ENCODE data around the gene TFAP2D. TPM values are rescaled to one million over a fixed set of nuclear protein-coding genes. Genes with fewer than 3 reads are reported as not detected.

TFAP2D gene
- total RNA-seq, 1 donor from 2014 or later, result not detected

DNA sequence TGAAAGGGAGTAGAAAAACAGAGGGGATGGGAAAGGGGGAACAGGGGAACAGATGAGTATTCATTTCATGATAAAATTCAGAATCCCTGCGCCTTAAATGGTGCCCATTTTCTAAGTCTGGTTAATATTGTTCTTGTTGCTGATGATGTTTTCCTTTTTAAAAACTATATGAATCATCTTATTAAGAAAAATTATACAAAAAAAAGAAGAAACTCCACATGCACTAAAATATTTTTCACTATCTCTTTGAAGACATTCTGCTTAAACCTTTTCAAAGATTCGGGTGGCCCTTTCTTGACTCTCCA lies 104.3 kb downstream of the TFAP2D start:
- H3K9me3 Mint-ChIP-seq, result no peaks in the 10 kb centered on the region
- H3K27me3 Mint-ChIP-seq, result peaks cover 73% of the 10 kb centered on the region
- no peak for DNase-seq
- H3K36me3 Mint-ChIP-seq (ENCODE audit: low read depth), result no peaks in the 10 kb centered on the region
- peaks cover 15% of the 10 kb centered on the region for H3K4me1 Mint-ChIP-seq
- no peak overlapping the region for H3K4me3 Mint-ChIP-seq
- H3K27ac Mint-ChIP-seq, result no peak overlapping the region
- intact Hi-C loops (cut with micrococcal nuclease), result loop anchor here (2.0 to 10.0 kb wide), 5 partner anchors 105 to 1141 kb away; partner anchors contain the start of gene TFAP2D

DNA sequence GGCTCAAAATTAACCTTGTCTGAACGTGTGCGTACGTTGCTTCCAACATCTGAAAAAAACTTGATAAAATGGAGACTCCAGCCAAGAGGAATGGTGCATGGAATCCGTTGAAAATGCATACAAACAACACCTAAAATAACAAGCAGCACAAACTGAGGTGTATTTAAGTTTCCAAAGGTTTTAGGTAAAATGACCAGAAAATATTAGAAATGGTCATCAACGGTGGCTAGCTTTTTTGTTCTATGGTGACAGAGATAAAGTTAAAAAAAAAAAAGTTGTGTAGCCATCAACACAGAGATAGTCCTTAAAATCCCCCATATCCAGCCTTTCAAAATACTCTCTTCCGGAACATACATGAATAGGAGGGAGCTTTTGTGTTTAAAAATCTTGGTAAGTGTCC lies 104.7 kb downstream of the TFAP2D start:
- H3K27me3 Mint-ChIP-seq, result peaks cover 77% of the 10 kb centered on the region
- no peak overlapping the region for H3K27ac Mint-ChIP-seq
- no peak for DNase-seq
- H3K36me3 Mint-ChIP-seq (ENCODE audit: low read depth), result no peaks in the 10 kb centered on the region
- intact Hi-C loops (cut with micrococcal nuclease), result loop anchor here (10.0 kb wide), 1 partner anchor 1037 kb away; no protein-coding TSS in a partner anchor
- no peaks in the 10 kb centered on the region for H3K9me3 Mint-ChIP-seq
- H3K4me1 Mint-ChIP-seq, result peaks cover 15% of the 10 kb centered on the region
- H3K4me3 Mint-ChIP-seq, result no peak overlapping the region

DNA sequence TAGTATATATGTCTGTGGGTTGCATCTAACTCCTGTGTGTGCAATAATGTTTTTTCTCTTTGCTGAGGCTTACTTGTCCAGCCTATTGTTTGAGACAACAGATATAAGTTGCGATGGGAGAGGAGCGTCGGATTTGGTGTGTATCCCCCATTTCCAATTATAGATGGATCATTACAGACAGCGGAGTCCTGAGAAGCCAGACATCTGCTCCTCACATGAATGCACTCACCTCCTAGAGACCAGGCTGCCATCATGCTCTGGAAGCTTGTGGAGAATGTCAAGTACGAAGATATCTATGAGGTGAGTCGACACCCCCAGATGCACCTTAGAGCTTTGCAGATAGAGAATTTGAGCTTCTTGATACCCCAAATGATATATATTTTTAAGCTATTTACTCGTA lies 105.3 kb downstream of the TFAP2D start, which contains the start of gene TFAP2B:
Gene TFAP2B (plus strand): TSS at position 199 of the 400 bp plus-strand sequence. CDS start 21 bp downstream, at position 220.
- peaks cover 83% of the 10 kb centered on the region for H3K27me3 Mint-ChIP-seq
- H3K36me3 Mint-ChIP-seq (ENCODE audit: low read depth), result no peaks in the 10 kb centered on the region
- DNase-seq, result no peak
- intact Hi-C loops (cut with micrococcal nuclease), result loop anchor here (10.0 kb wide), 1 partner anchor 1036 kb away; no protein-coding TSS in a partner anchor
- no peaks in the 10 kb centered on the region for H3K9me3 Mint-ChIP-seq
- peaks cover 15% of the 10 kb centered on the region for H3K4me1 Mint-ChIP-seq
- peak within 1 kb of the TSS; percentile 13 for H3K27ac Mint-ChIP-seq
- H3K4me3 Mint-ChIP-seq, result no peak within 1 kb of the TSS

DNA sequence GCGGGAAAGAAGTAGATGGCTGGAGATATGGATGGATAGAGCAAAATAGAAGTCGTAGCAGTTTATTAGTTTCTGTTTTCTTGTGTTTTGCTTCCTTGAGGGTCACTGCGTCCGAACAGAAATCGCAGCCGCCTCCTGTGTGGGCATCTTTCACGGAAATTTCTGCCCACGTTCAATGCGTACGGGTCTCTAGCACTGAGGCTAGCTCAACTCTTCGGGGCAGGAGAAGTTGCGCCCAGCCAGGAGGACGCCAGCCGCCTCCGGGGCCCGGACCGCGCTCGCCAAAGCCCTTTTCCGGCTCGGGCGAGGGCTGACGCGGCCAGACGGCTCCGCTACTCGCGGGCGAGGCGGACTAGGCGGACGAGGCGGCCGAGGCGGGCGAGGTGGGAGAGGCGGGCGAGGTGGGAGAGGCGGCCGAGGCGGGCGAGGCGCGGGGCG lies 106.2 kb downstream of the TFAP2D start:
- Mint-ChIP-seq H3K9me3 (no peaks in the 10 kb centered on the region), H3K4me3 (no peak overlapping the region), H3K27me3 (peaks cover 84% of the 10 kb centered on the region), H3K36me3 (ENCODE audit: low read depth) (no peaks in the 10 kb centered on the region), H3K4me1 (peaks cover 15% of the 10 kb centered on the region), H3K27ac (no peak overlapping the region)
- intact Hi-C loops (cut with micrococcal nuclease), result loop anchor here (10.0 kb wide), 1 partner anchor 1035 kb away; no protein-coding TSS in a partner anchor
- peak; percentile 57 for DNase-seq

DNA sequence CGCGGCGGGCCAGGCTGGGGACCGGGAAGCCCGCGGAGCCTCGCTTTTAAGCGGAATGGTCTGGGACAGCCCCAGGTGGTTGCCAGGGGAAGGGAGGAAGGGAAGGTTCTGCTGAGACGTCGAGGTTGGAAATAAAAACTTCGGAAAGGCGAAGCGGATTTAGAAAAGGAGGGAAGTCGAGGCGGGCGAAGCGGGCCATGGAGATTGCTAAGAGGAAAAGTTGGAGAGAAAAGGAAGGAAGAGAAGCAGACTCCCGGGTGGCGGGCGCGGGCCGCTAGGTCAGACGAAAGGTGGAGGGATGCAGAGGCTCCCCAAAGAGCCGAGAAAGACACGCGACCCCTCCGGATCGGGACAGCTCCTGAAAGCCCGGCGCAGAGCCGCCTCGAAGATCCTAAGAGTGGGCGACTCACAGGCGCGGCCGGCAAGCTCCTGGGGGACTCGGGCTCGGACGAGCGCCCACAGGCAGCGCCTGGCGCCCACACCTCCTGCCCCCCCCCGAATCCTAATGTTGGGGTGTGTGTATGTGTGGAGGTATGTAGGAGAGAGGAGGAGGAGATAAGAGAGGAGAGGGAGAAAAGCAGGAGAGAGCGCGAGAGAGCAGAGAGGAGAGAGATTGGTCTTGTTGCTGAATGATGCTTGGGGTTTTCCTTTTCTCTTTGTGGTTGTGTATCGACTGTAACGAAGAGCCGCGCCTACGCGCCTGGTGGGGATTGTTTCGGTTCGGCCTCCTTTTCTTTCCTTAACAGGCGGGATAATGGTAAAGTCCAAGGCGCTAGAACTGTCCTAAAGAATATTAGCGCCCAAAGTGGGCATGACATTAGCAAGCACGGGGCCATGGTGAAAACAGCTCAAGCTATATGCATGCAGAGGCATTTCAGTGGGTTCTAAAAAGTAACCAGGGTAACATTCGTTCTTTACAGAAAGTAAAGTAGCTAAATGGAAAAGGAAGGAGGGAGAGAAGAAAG lies 106.9 kb downstream of the TFAP2D start:
- Mint-ChIP-seq H3K9me3 (no peaks in the 10 kb centered on the region), H3K27me3 (peaks cover 86% of the 10 kb centered on the region), H3K4me3 (peak overlapping the region; percentile 8), H3K27ac (peak overlapping the region; percentile 48), H3K4me1 (peaks cover 15% of the 10 kb centered on the region), H3K36me3 (ENCODE audit: low read depth) (no peaks in the 10 kb centered on the region)
- intact Hi-C loops (cut with micrococcal nuclease), result loop anchor here (2.0 to 10.0 kb wide), 2 partner anchors 25 to 1035 kb away; no protein-coding TSS in a partner anchor
- DNase-seq, result no peak

DNA sequence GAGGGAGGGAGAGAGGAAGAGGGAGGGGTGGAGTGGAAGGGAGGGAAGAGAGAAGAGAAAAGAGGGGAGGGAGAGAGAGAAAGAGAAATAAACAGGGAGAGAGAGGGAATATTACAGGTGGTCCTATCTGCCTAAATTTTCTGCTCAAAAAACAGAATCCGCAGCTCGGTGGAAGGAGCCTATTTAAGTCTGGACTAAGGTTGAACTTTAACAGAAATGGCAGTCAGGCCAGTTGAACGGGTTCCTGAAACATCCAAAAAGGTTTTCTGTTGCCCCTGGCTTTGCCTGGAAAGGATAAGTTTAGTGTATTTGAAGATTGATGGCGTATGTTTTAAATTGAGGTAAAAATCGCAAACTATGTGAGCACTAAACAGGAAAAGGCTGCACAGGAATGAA lies 107.5 kb downstream of the TFAP2D start:
- H3K27me3 Mint-ChIP-seq, result peaks cover 89% of the 10 kb centered on the region
- no peaks in the 10 kb centered on the region for H3K9me3 Mint-ChIP-seq
- H3K36me3 Mint-ChIP-seq (ENCODE audit: low read depth), result no peaks in the 10 kb centered on the region
- DNase-seq, result no peak
- no peak overlapping the region for H3K4me3 Mint-ChIP-seq
- H3K4me1 Mint-ChIP-seq, result peaks cover 11% of the 10 kb centered on the region
- H3K27ac Mint-ChIP-seq, result no peak overlapping the region
- intact Hi-C loops (cut with micrococcal nuclease), result loop anchor here (2.0 kb wide), 1 partner anchor 24 kb away; no protein-coding TSS in a partner anchor

DNA sequence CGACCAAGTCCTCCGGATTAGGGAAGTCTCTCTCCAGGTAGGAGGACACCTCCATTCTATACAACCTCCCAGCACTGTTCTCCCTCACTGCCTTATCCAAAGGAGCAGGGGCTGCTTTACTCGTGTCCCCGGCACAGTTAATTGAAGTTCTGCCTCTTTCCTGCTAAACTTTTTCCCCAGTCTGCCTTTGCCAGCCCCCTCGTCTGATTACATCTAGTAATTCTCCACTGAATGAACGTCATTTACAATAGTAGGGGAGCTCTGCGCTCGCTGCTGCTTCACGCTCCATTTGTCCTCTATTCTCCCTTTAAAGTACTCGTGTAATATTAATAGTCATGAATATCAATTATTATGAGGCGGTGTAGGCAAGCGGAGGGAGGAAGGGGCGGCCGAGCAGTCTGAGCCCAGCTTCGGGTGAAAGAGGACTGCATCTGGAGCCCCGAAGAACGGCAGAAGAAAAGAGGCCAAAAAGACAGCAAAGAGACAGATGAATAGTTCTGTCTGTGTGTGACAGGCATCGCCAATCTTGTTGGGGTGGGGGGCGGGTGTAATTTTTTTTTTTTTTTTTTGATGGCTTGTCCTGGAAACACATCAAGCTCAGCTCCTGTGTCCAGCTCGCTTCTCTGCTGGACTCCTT lies 108.2 kb downstream of the TFAP2D start:
- peaks cover 92% of the 10 kb centered on the region for H3K27me3 Mint-ChIP-seq
- intact Hi-C loops (cut with micrococcal nuclease), result loop anchor here (2.0 kb wide), 1 partner anchor 23 kb away; no protein-coding TSS in a partner anchor
- H3K4me1 Mint-ChIP-seq, result peaks cover 10% of the 10 kb centered on the region
- peaks cover 3% of the 10 kb centered on the region for H3K9me3 Mint-ChIP-seq
- no peak overlapping the region for H3K27ac Mint-ChIP-seq
- no peak for DNase-seq
- H3K4me3 Mint-ChIP-seq, result no peak overlapping the region
- H3K36me3 Mint-ChIP-seq (ENCODE audit: low read depth), result no peaks in the 10 kb centered on the region

DNA sequence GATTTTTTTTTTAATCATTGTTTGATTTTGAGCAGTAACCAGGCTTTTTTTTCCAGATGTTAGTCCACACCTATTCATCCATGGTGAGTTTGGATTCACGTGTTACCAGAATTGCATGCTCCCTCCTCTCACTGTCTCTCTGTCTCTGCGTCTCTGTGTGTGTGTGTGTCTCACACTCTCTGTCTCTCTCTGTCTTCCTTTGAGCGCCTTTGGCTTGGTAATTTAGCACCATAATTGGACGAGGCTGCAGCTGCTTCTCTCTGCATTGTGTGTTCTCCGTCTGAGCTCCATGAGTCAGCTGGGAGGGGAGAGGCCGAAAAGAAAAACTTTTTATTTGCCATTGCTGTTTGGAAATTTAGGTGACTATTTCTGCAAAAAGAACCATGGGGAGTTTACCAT lies 108.8 kb downstream of the TFAP2D start:
- Mint-ChIP-seq H3K36me3 (ENCODE audit: low read depth) (no peaks in the 10 kb centered on the region), H3K27ac (no peak overlapping the region), H3K4me3 (no peak overlapping the region), H3K4me1 (peaks cover 10% of the 10 kb centered on the region), H3K9me3 (peaks cover 3% of the 10 kb centered on the region), H3K27me3 (peaks cover 93% of the 10 kb centered on the region)
- intact Hi-C loops (cut with micrococcal nuclease), result no loop called here
- no peak for DNase-seq

Other genes with a start within 250 kb of the TFAP2D start
- not detected in 2 replicates for gene TFAP2B, start 105.3 kb downstream of the TFAP2D start, total RNA-seq

Data from activated CD4-positive, alpha-beta T cell treated with anti-CD3 and anti-CD28 coated beads, Interleukin-2, amount 10 ng/mL, durations not matched to agents 24 days and 14 days (primary cell).